KOPT-K1 (cell line): ENCODE data around the gene MEGF9.
"Not testable (repeated sequence)": the region's sequence is repeated elsewhere in the genome, so short reads cannot be mapped to it uniquely, and the experiment has no call there.

Experiments used
- H3K27ac ChIP-seq: fragments of 200-600 bp; sonication (generic); 2 replicates; pipeline ENCODE4 v1.5.1; 2016; ENCODE audit warnings: antibody characterized with exemption, mild to moderate bottlenecking, low read depth, low read length; ENCODE audit not compliant: poor library complexity, severe bottlenecking
- H3K36me3 ChIP-seq: fragments of 200-600 bp; sonication (generic); 2 replicates; pipeline ENCODE4 v1.5.1; 2017; ENCODE audit warnings: antibody characterized with exemption, mild to moderate bottlenecking, low read length, moderate library complexity; ENCODE audit not compliant: insufficient read depth
- H3K9me3 ChIP-seq: fragments of 200-600 bp; sonication (generic); 2 replicates; pipeline ENCODE4 v1.5.1; 2017; ENCODE audit warnings: antibody characterized with exemption, low read length, mild to moderate bottlenecking; ENCODE audit not compliant: insufficient read depth, poor library complexity, severe bottlenecking

Gene MEGF9

GRCh38 chr9:120640874-120641273 is 73.4 kb downstream of the MEGF9 start:
- not testable (repeated sequence) for H3K36me3 ChIP-seq, H3K27ac ChIP-seq, H3K9me3 ChIP-seq

GRCh38 chr9:120640380-120640779 is 73.9 kb downstream of the MEGF9 start:
- no peak overlapping the region for H3K27ac ChIP-seq
- no peaks in the 10 kb centered on the region; the same call in 1 of the 2 replicates for H3K36me3 ChIP-seq
- H3K9me3 ChIP-seq, result peaks cover 10% of the 10 kb centered on the region

- H3K27ac ChIP-seq, result no peak overlapping the region
- H3K9me3 ChIP-seq, result peaks cover 18% of the 10 kb centered on the region
- no peaks in the 10 kb centered on the region; the same call in 1 of the 2 replicates for H3K36me3 ChIP-seq
Measured at GRCh38 chr9:120637919-120638318, 76.4 kb downstream of the MEGF9 start.

GRCh38 chr9:120636194-120636957 is 77.9 kb downstream of the MEGF9 start:
- Histone ChIP-seq H3K27ac (no peak overlapping the region), H3K9me3 (peaks cover 18% of the 10 kb centered on the region), H3K36me3 (no peaks in the 10 kb centered on the region; the same call in 1 of the 2 replicates)

GRCh38 chr9:120635011-120635410 is 79.3 kb downstream of the MEGF9 start:
- Histone ChIP-seq H3K9me3 (peaks cover 18% of the 10 kb centered on the region), H3K27ac (no peak overlapping the region), H3K36me3 (no peaks in the 10 kb centered on the region; the same call in 1 of the 2 replicates)

- Histone ChIP-seq H3K9me3 (peaks cover 8% of the 10 kb centered on the region), H3K27ac (no peak overlapping the region), H3K36me3 (no peaks in the 10 kb centered on the region)
Measured at GRCh38 chr9:120630333-120630732, 83.9 kb downstream of the MEGF9 start.

- H3K9me3 ChIP-seq, H3K36me3 ChIP-seq, H3K27ac ChIP-seq: not testable (repeated sequence)
Measured at GRCh38 chr9:120628925-120629497, 85.3 kb downstream of the MEGF9 start.

- H3K27ac ChIP-seq, result no peak overlapping the region
- H3K9me3 ChIP-seq, result no peaks in the 10 kb centered on the region
- no peaks in the 10 kb centered on the region for H3K36me3 ChIP-seq
Measured at GRCh38 chr9:120628207-120628924, 85.9 kb downstream of the MEGF9 start.

- no peak overlapping the region for H3K27ac ChIP-seq
- no peaks in the 10 kb centered on the region for H3K9me3 ChIP-seq
- H3K36me3 ChIP-seq, result no peaks in the 10 kb centered on the region
Measured at GRCh38 chr9:120627073-120627472, 87.2 kb downstream of the MEGF9 start.

- Histone ChIP-seq H3K36me3 (no peaks in the 10 kb centered on the region; the same call in 1 of the 2 replicates), H3K9me3 (no peaks in the 10 kb centered on the region), H3K27ac (no peak overlapping the region)
Measured at GRCh38 chr9:120626512-120626911, 87.8 kb downstream of the MEGF9 start.

- Histone ChIP-seq H3K36me3 (peaks cover 6% of the 10 kb centered on the region; the same call in 1 of the 2 replicates), H3K27ac (no peak overlapping the region), H3K9me3 (no peaks in the 10 kb centered on the region)
Measured at GRCh38 chr9:120625222-120625621, 89.0 kb downstream of the MEGF9 start.

GRCh38 chr9:120622790-120623189 is 91.5 kb downstream of the MEGF9 start:
- Histone ChIP-seq H3K36me3 (peaks cover 6% of the 10 kb centered on the region; the same call in 1 of the 2 replicates), H3K27ac (no peak overlapping the region), H3K9me3 (no peaks in the 10 kb centered on the region)

- Histone ChIP-seq H3K27ac (no peak overlapping the region), H3K9me3 (no peaks in the 10 kb centered on the region), H3K36me3 (peaks cover 6% of the 10 kb centered on the region; the same call in 1 of the 2 replicates)
Measured at GRCh38 chr9:120621941-120622340, 92.3 kb downstream of the MEGF9 start.

- Histone ChIP-seq H3K27ac (no peak overlapping the region), H3K36me3 (peaks cover 6% of the 10 kb centered on the region; the same call in 1 of the 2 replicates), H3K9me3 (no peaks in the 10 kb centered on the region)
Measured at GRCh38 chr9:120619751-120620655, 94.3 kb downstream of the MEGF9 start.
